Ishikawa (cell line): ENCODE measurements around the gene P3H4.

Experiments
- CEBPB ChIP-seq: IDR thresholded peaks from 2 replicates; pipeline ENCODE4 v1.6.1; 2012
- CREB1 ChIP-seq: IDR thresholded peaks from 2 replicates; pipeline ENCODE4 v1.6.1; 2012; ENCODE audit warnings: low read depth
- EGR1 ChIP-seq: IDR thresholded peaks from 2 replicates; pipeline ENCODE4 v1.6.1; 2012
- EP300 ChIP-seq: IDR thresholded peaks from 2 replicates; pipeline ENCODE4 v1.6.1; 2012; ENCODE audit warnings: borderline replicate concordance
- FOXM1 ChIP-seq: IDR thresholded peaks from 2 replicates; pipeline ENCODE4 v1.6.1; 2012; ENCODE audit warnings: low read depth, borderline replicate concordance
- MAX ChIP-seq: IDR thresholded peaks from 2 replicates; pipeline ENCODE4 v1.6.1; 2012
- NFIC ChIP-seq: IDR thresholded peaks from 2 replicates; pipeline ENCODE4 v1.6.1; 2012
- RAD21 ChIP-seq: IDR thresholded peaks from 2 replicates; pipeline ENCODE4 v1.6.1; 2012; ENCODE audit warnings: low read depth
- REST ChIP-seq: IDR thresholded peaks from 2 replicates; pipeline ENCODE4 v1.6.1; 2012; ENCODE audit warnings: low read depth, mild to moderate bottlenecking
- TAF1 ChIP-seq: IDR thresholded peaks from 2 replicates; pipeline ENCODE4 v1.6.1; 2012; ENCODE audit warnings: low read depth, mild to moderate bottlenecking
- TCF12 ChIP-seq: IDR thresholded peaks from 2 replicates; pipeline ENCODE4 v1.6.1; 2012; ENCODE audit warnings: low read depth
- TEAD4 ChIP-seq: IDR thresholded peaks from 2 replicates; pipeline ENCODE4 v1.6.1; 2012
- USF1 ChIP-seq: IDR thresholded peaks from 2 replicates; pipeline ENCODE4 v1.6.1; 2012
- YY1 ChIP-seq: IDR thresholded peaks from 2 replicates; pipeline ENCODE4 v1.6.1; 2012; ENCODE audit warnings: low read depth
- ZBTB7A ChIP-seq: IDR thresholded peaks from 2 replicates; pipeline ENCODE4 v1.6.1; 2012; ENCODE audit warnings: low read depth

Gene P3H4

GRCh38 chr17:41766135-41766534 is 45.6 kb downstream of the P3H4 start:
- TF ChIP-seq ZBTB7A (no peak), TAF1 (no peak), REST (no peak), FOXM1 (no peak), NFIC (no peak)

GRCh38 chr17:41763327-41763726 is 48.4 kb downstream of the P3H4 start:
- TF ChIP-seq RAD21, result no peak
- TF ChIP-seq YY1, result no peak
- TF ChIP-seq FOXM1, result no peak
- no peak for TF ChIP-seq ZBTB7A
- no peak for TF ChIP-seq USF1
- TF ChIP-seq TCF12, result no peak
- no peak for TF ChIP-seq NFIC
- TF ChIP-seq EGR1, result no peak
- TF ChIP-seq CREB1, result no peak

GRCh38 chr17:41762841-41763240 is 48.9 kb downstream of the P3H4 start:
- no peak for TF ChIP-seq REST
- TF ChIP-seq YY1, result no peak
- TF ChIP-seq ZBTB7A, result no peak
- no peak for TF ChIP-seq CEBPB
- no peak for TF ChIP-seq MAX

- TF ChIP-seq NFIC (no peak), CREB1 (no peak), ZBTB7A (no peak), TEAD4 (no peak), REST (no peak), EP300 (no peak), CEBPB (no peak), USF1 (no peak)
Measured at GRCh38 chr17:41762391-41762790, 49.4 kb downstream of the P3H4 start.

- TF ChIP-seq USF1 (no peak), TAF1 (no peak), EGR1 (no peak), MAX (no peak), YY1 (no peak), CEBPB (no peak)
Measured at GRCh38 chr17:41760878-41761277, 50.9 kb downstream of the P3H4 start.
